Breast epithelium (tissue), 4 donors: ENCODE results near the gene UBA7. TPM values are rescaled to one million over a fixed set of nuclear protein-coding genes. Genes with fewer than 3 reads are reported as not detected.

ENCODE experiments used
- DNase-seq, 2 donors: peaks; one replicate each; pipeline ENCODE4 v3.0.0-alpha.2; 2019; ENCODE audit warnings: low spot score in 2 of 2
- H3K27ac ChIP-seq, 2 donors: fragments of 200-600 bp; sonication (generic) in 1 of 2; one replicate each; pipeline ENCODE4 v1.5.1; 2016 to 2019; ENCODE audit warnings: mild to moderate bottlenecking in 1 of 2
- H3K27me3 ChIP-seq, 2 donors: fragments of 200-600 bp; sonication (generic) in 1 of 2; one replicate each; pipeline versions ENCODE4 v1.5.1 to v1.6.0; 2017 to 2019; ENCODE audit warnings: control low read depth in 1 of 2, mild to moderate bottlenecking in 1 of 2
- H3K36me3 ChIP-seq: fragments of 200-600 bp; one replicate; pipeline ENCODE4 v1.5.1; 2019
- H3K4me1 ChIP-seq, 2 donors: fragments of 200-600 bp; sonication (generic); one replicate each; pipeline ENCODE4 v1.5.1; 2016 to 2019; ENCODE audit warnings: control low read depth in 1 of 2
- H3K4me3 ChIP-seq, 3 donors: fragments of 200-600 bp; sonication (generic); 1 replicate in 2 of 3; 2 replicates in 1 of 3; pipeline ENCODE4 v1.5.1; 2016 to 2019; ENCODE audit warnings: mild to moderate bottlenecking in 3 of 3, moderate library complexity in 2 of 3
- H3K9me3 ChIP-seq, 2 donors: fragments of 200-600 bp; sonication (generic) in 1 of 2; one replicate each; pipeline ENCODE4 v1.5.1; 2016 to 2019; ENCODE audit warnings: control low read depth in 1 of 2
- CTCF ChIP-seq, 3 donors: fragments of 450-650 bp; IDR thresholded peaks; one replicate each; pipeline ENCODE4 v1.5.1; 2016 to 2017; ENCODE audit warnings: antibody characterized with exemption in 3 of 3, mild to moderate bottlenecking in 3 of 3, moderate library complexity in 3 of 3
- POLR2A ChIP-seq: fragments of 450-650 bp; IDR thresholded peaks from one replicate; pipeline ENCODE4 v1.6.1; 2016; ENCODE audit warnings: antibody characterized with exemption, mild to moderate bottlenecking, moderate library complexity
- POLR2AphosphoS5 ChIP-seq, 3 donors: sonication (generic); formaldehyde crosslinking; IDR thresholded peaks; one replicate each; pipeline ENCODE4 v1.6.1; 2017; ENCODE audit warnings: antibody characterized with exemption in 3 of 3
- intact Hi-C: fragments of 100-400 bp; cut with DNase I; formaldehyde crosslinking; loops from one replicate; pipeline ENCODE4 v1.15.1; 2023; ENCODE audit warnings: low total_unique reads
- total RNA-seq, 3 donors: library from RNA; depleted of rRNA; stranded (reverse); fragments of >200 nt; gene quantifications; one replicate each; pipeline ENCODE4 v1.1.0, GENCODE V29; 2016

Gene UBA7
- total RNA-seq, 3 donors from 2014 or later: 26.4 to 77.4 (median 50.5) TPM

GRCh38 chr3:49759226-49759625 is 54.5 kb downstream of the UBA7 start:
- H3K27me3 ChIP-seq: no peaks in the 10 kb centered on the region
- no peak overlapping the region for H3K4me3 ChIP-seq
- H3K4me1 ChIP-seq: no peaks in the 10 kb centered on the region
- H3K27ac ChIP-seq: no peak overlapping the region
- H3K9me3 ChIP-seq: no peaks in the 10 kb centered on the region
- DNase-seq: no peak
- no peak for TF ChIP-seq POLR2A
- TF ChIP-seq CTCF (IDR thresholded peaks at IDR 0.05): no peak
- no peak for TF ChIP-seq POLR2AphosphoS5 (IDR thresholded peaks at IDR 0.05)
- intact Hi-C loops: no loop called here
- no peaks in the 10 kb centered on the region for H3K36me3 ChIP-seq

- intact Hi-C loops: no loop called here
- Histone ChIP-seq H3K27me3 (no peaks in the 10 kb centered on the region), H3K27ac (no peak overlapping the region), H3K4me1 (no peaks in the 10 kb centered on the region), H3K4me3 (no peak overlapping the region), H3K36me3 (no peaks in the 10 kb centered on the region), H3K9me3 (no peaks in the 10 kb centered on the region)
- DNase-seq: no peak
- no peak for TF ChIP-seq POLR2A
These were observed 56.6 kb downstream of the UBA7 start for GRCh38 chr3:49757197-49757596.

GRCh38 chr3:49756036-49756435 is 57.7 kb downstream of the UBA7 start:
- no peaks in the 10 kb centered on the region for H3K36me3 ChIP-seq
- intact Hi-C loops: no loop called here
- no peaks in the 10 kb centered on the region for H3K27me3 ChIP-seq
- no peak overlapping the region for H3K27ac ChIP-seq
- no peaks in the 10 kb centered on the region for H3K4me1 ChIP-seq
- DNase-seq: no peak
- TF ChIP-seq POLR2AphosphoS5 (IDR thresholded peaks at IDR 0.05) (no peak), POLR2A (no peak), CTCF (IDR thresholded peaks at IDR 0.05) (no peak)
- H3K4me3 ChIP-seq: no peak overlapping the region
- no peaks in the 10 kb centered on the region for H3K9me3 ChIP-seq

Other genes with a start within 250 kb of the UBA7 start
- gene APEH, start 139.6 kb downstream of the UBA7 start, total RNA-seq: 10 to 100 TPM; 69.5 to 80.0 (median 70.1) TPM
- 10 to 100 TPM in 2 of 3 donors, 1 to 10 TPM in 1; 9.3 to 23.6 (median 21.2) TPM for gene MST1, start 124.5 kb downstream of the UBA7 start, total RNA-seq
- gene RNF123, start 124.4 kb downstream of the UBA7 start, total RNA-seq: 10 to 100 TPM; 22.1 to 29.8 (median 26.2) TPM
- 1 to 10 TPM in 2 of 3 donors, under 1 TPM in 1; 0.98 to 1.3 (median 1.0) TPM for gene AMIGO3, start 94.3 kb downstream of the UBA7 start, total RNA-seq
- 10 to 100 TPM; 17.4 to 40.0 (median 21.2) TPM for gene GMPPB, start 90.0 kb downstream of the UBA7 start, total RNA-seq
- 10 to 100 TPM; 24.8 to 45.9 (median 45.8) TPM for gene IP6K1, start 27.4 kb downstream of the UBA7 start, total RNA-seq
- gene CDHR4, start 14.1 kb downstream of the UBA7 start, total RNA-seq: not detected
- 1 to 10 TPM; 2.3 to 4.5 (median 4.2) TPM for gene INKA1, start 10.7 kb downstream of the UBA7 start, total RNA-seq
- 1 to 10 TPM; 1.6 to 2.0 (median 1.9) TPM for gene TRAIP, start 42.6 kb upstream of the UBA7 start, total RNA-seq
- gene CAMKV, start 56.0 kb upstream of the UBA7 start, total RNA-seq: 1 to 10 TPM in 1 of 3 donors, not detected in 2; 1.5 TPM
- 10 to 100 TPM in 1 of 3 donors, 1 to 10 TPM in 1, under 1 TPM in 1; 0.16 to 11.9 (median 7.5) TPM for gene MST1R, start 89.9 kb upstream of the UBA7 start, total RNA-seq
- gene MON1A, start 115.9 kb upstream of the UBA7 start, total RNA-seq: 10 to 100 TPM in 2 of 3 donors, 1 to 10 TPM in 1; 9.1 to 12.5 (median 11.3) TPM
- 100 to 1,000 TPM in 2 of 3 donors, 10 to 100 TPM in 1; 92.2 to 158 (median 154) TPM for gene RBM6, start 126.2 kb upstream of the UBA7 start, total RNA-seq